Stimulated activated CD4-positive, alpha-beta T cell treated with anti-CD3 and anti-CD28 coated beads, Interleukin-1b, Interleukin-23, amount 100 ng/mL, for 4 hours (primary cell): ENCODE data around the gene ZNF407.

Source experiments
- DNase-seq, 2 donors: peaks; one replicate each; pipeline ENCODE4 v3.0.0-alpha.2; 2020; ENCODE audit warnings: low read depth in 2 of 2

The ZNF407 gene

DNA sequence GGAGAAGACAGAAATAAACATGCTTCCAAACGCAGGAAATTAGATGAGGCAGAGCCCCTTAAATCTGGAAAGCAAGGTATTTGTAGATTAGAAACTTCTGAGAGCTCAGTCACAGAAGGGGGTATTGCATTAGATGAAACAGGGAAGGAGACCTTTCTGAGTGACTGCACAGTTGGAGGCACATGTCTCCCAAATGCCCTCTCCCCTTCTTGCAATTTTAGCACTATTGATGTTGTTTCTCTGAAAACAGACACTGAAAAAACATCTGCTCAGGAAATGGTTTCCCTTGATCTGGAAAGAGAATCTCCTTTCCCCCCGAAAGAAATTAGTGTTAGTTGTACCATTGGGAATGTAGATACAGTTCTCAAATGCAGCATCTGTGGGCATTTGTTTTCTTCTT is 33.5 kb downstream of the ZNF407 start:
- DNase-seq, result no peak

- no peak for DNase-seq
These were observed 34.1 kb downstream of the ZNF407 start for GRCh38 chr18:74631623-74632350.

DNA sequence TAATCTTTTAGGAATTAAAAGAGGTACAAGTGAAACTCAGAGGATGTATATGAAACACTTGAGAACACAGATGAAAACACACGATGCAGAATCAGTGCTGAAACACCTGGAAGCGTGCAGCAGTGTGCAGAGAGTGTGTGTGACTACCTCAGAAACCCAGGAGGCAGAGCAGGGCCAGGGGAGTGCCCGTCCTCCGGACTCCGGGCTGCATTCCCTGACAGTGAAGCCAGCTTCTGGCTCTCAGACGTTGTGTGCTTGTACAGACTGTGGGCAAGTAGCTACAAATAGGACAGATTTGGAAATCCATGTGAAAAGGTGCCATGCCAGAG is 34.6 kb downstream of the ZNF407 start:
- no peak for DNase-seq

DNA sequence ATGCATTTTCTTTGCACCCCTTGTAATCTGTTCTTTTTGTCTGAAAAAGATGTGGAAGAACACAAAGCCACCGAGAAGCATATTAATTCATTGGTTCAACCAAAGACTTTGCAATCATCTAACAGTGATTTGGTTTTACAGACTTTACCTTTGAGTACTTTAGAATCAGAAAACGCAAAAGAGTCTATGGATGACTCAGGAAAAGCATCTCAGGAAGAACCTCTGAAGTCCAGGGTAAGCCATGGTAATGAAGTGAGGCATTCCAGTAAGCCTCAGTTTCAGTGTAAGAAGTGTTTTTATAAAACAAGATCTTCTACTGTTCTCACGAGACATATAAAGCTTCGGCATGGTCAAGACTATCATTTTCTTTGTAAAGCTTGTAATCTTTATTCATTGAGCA is 35.2 kb downstream of the ZNF407 start:
- no peak for DNase-seq

- no peak for DNase-seq
These were observed 36.1 kb downstream of the ZNF407 start for GRCh38 chr18:74633652-74634352.

- no peak for DNase-seq
These were observed 37.7 kb downstream of the ZNF407 start for GRCh38 chr18:74635224-74635975.

DNA sequence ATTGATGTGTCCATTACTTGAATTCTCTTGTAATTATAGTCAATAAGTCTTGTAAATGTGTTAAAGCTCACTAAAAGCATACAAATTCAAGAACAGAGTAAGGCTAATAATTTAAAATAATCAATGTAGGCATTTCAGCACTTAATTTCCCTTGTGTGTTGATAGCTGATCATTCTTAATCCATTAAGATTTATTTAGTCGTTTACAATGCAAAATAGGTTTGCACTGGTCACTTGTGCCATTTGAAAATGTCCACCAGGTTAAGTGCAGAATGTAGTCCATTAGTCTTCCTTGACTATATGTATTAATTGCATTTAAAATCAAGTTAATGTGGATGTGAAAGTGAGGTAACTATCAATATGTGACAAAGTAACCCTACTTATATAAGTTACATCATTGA is 39.4 kb downstream of the ZNF407 start:
- DNase-seq, result no peak

DNA sequence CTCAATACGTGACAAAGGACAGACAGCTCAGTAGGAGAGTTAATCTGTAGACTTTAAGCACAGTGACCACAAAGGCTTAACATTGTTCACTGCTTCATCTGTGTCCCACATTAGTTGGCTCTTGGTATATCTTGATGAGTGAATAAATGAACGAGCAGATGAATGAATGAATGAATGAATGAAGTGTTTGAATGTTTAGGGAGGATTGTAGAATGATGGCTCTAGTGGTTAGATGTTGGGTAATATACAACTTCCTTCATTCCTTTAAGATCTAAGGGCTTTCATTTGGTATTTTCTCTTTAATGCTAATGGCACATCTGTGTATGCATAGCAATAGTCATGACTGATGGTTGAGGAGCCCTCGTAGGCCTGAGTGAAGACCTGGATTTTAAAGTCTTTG is 40.5 kb downstream of the ZNF407 start:
- no peak for DNase-seq

DNA sequence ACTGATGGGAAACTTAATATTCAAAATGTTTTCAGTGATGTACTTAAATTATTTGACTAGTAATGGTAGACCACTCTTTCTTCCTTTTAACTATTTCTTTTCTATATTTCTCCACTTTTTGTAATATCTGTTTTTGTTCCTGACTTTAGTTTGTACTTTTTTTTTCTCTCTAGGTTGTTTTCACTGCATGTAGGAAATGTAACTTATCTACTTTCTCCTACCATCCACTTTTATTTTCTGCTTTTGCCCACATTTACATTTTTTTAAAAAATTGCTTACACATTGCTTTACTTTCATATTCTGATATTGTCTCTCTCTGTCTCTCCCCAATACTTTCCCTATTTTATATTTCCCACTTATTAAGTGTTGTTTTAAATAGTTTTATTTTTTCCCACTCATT is 47.0 kb downstream of the ZNF407 start:
- no peak for DNase-seq

DNA sequence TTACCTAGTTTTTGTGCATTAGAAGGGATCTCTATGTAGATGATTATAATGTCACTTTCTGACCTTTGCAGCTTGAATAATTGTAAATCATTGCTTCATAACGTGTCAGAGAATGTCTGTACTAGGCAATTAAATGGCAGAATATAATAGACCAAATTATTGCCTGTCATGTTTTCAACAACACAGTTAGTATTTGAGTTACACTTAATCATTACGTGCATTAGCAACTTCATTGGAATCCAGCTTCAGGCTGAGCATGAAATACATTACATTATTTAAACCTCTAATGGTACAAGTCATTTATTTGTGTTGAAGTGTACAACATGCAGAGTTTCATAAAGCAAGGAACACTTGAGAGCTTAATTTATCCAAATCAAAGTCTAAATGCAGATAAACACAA is 48.0 kb downstream of the ZNF407 start:
- no peak for DNase-seq

DNA sequence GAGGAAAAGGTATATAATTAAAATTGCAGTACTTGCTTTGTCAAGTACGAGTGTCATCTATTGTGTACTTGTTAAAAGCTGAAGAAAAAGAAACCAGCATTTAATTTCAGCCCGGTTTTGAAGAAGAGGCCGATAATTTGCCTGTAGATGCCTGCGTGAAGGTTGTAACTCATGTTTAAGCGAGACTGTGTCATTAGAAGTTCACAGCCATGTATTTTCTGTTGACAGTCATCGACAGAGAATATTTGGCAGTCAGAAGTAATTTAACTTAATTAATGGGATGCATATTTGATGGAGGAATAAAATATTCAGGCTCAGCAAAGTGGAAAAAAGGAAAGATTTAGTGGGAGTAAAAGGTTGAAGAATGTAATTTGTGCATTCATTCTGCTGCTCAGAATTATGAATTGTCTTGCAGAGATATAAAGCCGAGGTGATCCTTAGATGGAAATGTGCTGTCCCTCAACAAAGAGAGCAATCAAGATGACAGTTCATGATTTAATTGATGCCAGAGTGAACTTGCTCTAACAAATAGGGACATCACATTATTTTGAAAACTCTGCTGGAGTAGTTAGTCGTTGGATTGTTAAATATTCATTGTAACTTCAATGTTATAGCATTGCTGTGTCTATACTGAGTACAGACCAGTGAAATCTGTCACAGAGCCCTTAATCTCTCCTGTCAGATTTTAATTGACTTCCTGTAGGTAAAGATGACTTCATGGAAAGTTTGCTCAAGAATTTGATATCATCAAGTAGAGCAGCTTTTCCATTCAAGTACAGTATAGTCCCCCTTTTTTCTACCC is 53.9 kb downstream of the ZNF407 start:
- no peak for DNase-seq

DNA sequence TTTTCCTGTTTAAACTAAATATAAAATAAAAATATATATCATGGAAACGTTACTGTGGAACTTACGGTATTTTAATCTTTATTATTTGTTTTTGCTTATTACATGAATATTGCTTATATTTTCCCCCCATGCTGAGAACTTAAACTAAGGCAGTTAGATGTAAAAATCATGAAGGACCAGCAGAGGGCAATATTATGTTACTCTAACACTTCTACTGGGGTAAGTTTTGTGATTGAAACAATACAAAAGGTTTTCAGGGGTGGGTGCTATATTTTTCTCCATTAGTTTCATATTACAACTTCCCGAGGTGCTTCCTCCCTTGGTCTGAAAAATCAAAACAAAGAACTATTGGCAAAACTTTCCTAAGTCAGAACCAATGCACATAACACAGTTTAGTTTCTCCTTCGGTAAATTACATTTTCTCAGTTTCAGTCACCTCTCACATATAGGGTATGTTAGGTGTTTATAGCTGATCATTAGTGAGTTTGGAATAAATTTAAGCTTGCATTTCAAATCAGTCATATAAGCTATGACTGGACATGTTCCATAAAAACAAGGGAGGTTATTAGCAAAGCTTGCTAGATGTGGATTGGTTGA is 54.8 kb downstream of the ZNF407 start:
- DNase-seq, result no peak

GRCh38 chr18:74654638-74655037 is 57.0 kb downstream of the ZNF407 start:
- no peak for DNase-seq

DNA sequence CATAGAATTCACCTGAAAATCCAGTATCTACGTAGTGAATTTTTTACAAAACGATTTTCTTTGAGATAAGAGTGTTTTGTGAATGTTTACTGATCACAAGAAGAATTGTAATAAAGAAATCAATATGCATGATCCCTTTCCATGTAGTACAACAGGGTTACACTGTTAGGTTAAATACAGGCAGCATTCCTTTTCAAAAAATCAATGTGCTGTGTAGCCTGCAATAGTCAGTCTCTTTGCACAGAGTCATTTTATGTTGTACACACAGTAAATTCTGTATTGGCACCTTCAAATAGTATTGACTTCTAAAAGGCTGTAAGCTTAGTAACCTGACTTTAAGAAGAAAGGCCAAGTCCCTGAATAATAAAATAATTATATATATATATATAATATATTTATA is 63.3 kb downstream of the ZNF407 start:
- DNase-seq, result no peak

GRCh38 chr18:74661691-74662090 is 64.0 kb downstream of the ZNF407 start:
- no peak for DNase-seq

DNA sequence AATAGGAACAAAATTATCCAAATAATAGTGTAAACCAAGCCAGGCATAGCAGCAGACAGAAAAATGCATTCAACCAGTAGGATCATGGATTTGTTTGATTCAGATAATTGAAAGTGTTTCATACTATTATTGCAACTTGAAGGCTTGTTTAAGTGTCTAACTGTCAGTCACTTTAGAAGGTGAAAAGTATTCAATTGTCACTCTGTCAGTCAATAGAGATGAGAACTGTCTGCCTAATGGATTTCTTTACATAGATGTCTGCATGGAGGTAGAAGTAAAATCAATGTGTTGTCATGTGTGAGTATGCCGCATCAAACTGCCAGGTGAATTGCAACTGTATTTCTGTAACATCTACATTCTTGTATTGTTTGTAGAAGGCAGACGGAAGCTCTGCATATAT is 65.0 kb downstream of the ZNF407 start:
- no peak for DNase-seq

DNA sequence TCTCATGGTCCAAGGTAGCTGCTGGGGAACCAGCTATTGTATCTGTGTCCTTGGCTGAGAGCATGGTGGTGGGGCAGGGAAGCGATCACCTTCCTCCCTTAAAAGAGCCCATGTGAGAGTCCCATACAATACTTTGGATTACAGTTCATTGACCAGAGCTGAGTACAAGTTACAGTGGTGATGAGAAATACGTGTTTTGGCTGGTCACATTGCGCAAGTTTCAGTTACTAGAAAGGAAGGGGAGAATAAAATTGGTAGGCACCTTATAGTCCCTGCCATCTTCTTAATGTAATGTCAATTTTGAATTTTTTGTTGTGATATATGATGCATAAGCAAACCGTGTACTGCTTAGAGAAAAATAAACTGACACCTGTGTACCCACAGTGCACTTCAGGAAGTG is 67.7 kb downstream of the ZNF407 start:
- no peak for DNase-seq

DNA sequence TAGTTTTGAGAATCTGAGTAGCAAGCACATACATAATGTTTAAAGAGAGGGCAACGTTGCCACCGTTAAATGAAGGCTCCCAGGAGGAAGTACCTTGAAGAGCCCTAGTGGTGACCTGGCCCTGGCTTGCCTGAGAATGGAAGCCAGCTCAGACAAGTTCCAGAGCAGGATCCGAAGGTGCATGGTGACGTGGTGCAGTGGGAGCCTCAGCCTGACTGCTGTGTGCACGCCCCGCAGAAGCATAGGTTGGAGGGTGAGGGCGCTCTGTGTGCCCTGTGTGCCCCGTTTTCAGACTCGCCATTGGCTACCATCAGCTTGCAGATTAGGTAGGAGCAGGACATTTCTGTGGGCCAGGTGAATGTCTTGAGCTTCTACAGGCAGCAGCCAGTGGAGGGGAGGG is 68.2 kb downstream of the ZNF407 start:
- no peak for DNase-seq

- no peak for DNase-seq
These were observed 71.6 kb downstream of the ZNF407 start for GRCh38 chr18:74669136-74669798.

DNA sequence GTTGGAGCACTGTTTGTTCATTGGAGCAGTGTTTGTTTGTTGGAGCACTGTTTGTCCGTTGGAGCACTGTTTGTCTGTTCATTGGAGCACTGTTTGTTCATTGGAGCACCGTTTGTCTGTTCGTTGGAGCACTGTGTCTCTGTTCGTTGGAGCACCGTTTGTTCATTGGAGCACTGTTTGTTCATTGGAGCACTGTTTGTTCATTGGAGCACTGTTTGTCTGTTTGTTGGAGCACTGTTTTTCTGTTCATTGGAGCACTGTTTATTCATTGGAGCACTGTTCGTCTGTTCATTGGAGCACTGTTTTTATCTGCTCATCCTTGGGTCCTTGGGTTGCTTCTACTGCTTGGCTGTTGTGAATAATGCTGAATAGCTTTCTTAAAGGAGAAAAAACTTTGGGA is 74.7 kb downstream of the ZNF407 start:
- DNase-seq, result no peak

- DNase-seq, result no peak
These were observed 76.8 kb downstream of the ZNF407 start for GRCh38 chr18:74674487-74674886.
